ENCODE results near the gene NEMP1. TPM values are rescaled to one million over a fixed set of nuclear protein-coding genes. Genes with fewer than 3 reads are reported as not detected.

NEMP1 gene
- total and polyA plus RNA-seq, 10 of the 15 experiments (the other 5 are each of a cell fraction or from before 2014, with no cell fraction given) = 4.0 to 45.9 (median 19.8) TPM

GRCh38 chr12:57025196-57025595, 53.4 kb downstream of the NEMP1 start:
- in situ Hi-C loops (cut with MboI) = no loop called here
- DNase-seq (ENCODE audit: low read depth, low spot score) (no peak), FAIRE-seq (no peak), ATAC-seq (no peak)
- intact Hi-C loops (cut with micrococcal nuclease; ENCODE audit: unreplicated experiment) = no loop called here
- ChIA-PET RAD21 (ENCODE audit: unreplicated experiment) (interaction anchor here (1.0 kb wide), 1 partner anchor 40 kb away, joined by 3 read pairs; no protein-coding TSS in a partner anchor), SMC1A (ENCODE audit: uncharacterized antibody, unreplicated experiment) (no interaction called here), POLR2A (no interaction called here), CTCF (interaction anchor here (1.3 kb wide), 2 partner anchors 24 to 87 kb away, joined by 3 to 4 read pairs; no protein-coding TSS in a partner anchor)
- no peaks in the 10 kb centered on the region for H3K9me3 ChIP-seq (replicated peaks; ENCODE audit: control insufficient read depth, insufficient read depth, low read length)
- H3K4me3 ChIP-seq = no peak overlapping the region
- no peaks in the 10 kb centered on the region for H3K79me2 ChIP-seq (ENCODE audit: control insufficient read depth, insufficient read depth, low read length)
- TF ChIP-seq FOXM1 (IDR thresholded peaks at IDR 0.05; ENCODE audit: low read depth, low read length) (no peak), BHLHE40 (IDR thresholded peaks at IDR 0.05; ENCODE audit: borderline replicate concordance in 1 of 2, low read depth in 2 of 2, low read length in 1 of 2) (no peak), ELK1 (IDR thresholded peaks at IDR 0.05; ENCODE audit: low read depth, low read length) (no peak), EGR1 (IDR thresholded peaks at IDR 0.05; ENCODE audit: borderline replicate concordance in 1 of 2, low read depth in 2 of 2, low read length in 2 of 2) (no peak), NR2C2 (IDR thresholded peaks at IDR 0.05; ENCODE audit: borderline replicate concordance, control insufficient read depth, insufficient read length, low read depth) (no peak), WRNIP1 (IDR thresholded peaks at IDR 0.05; ENCODE audit: borderline replicate concordance, low read depth, low read length) (no peak), KAT2A (conservative IDR thresholded peaks at IDR 0.05; ENCODE audit: control insufficient read depth, low read depth, low read length) (no peak), IRF4 (IDR thresholded peaks at IDR 0.05; ENCODE audit: low read depth, low read length) (no peak), GABPA (IDR thresholded peaks at IDR 0.05; ENCODE audit: low read depth) (no peak), ZZZ3 (IDR thresholded peaks at IDR 0.05; ENCODE audit: control insufficient read depth, insufficient read length, low read depth) (no peak), NBN (IDR thresholded peaks at IDR 0.05) (no peak), SPI1 (IDR thresholded peaks at IDR 0.05; ENCODE audit: borderline replicate concordance, insufficient read depth, low read depth, low read length) (no peak), HDAC6 (IDR thresholded peaks at IDR 0.05; ENCODE audit: unreplicated experiment) (no peak), SMAD1 (IDR thresholded peaks at IDR 0.05; ENCODE audit: low read depth, partially characterized antibody) (no peak), IKZF1 (conservative IDR thresholded peaks at IDR 0.05) (no peak), USF1 (IDR thresholded peaks at IDR 0.05; ENCODE audit: borderline replicate concordance, extremely low read length, insufficient read depth, low read depth, low read length) (no peak), YBX1 (IDR thresholded peaks at IDR 0.05) (no peak), POLR2A (IDR thresholded peaks at IDR 0.05; ENCODE audit: low read depth, low read length) (no peak), BCL3 (IDR thresholded peaks at IDR 0.05; ENCODE audit: borderline replicate concordance, insufficient read depth, low read depth, low read length, poor library complexity, severe bottlenecking) (no peak)
- no TSS peak for BruUV-seq (replicated peaks)
- H3K4me1 ChIP-seq (ENCODE audit: control insufficient read depth, insufficient read depth, low read length) = no peaks in the 10 kb centered on the region
- H3K9ac ChIP-seq (ENCODE audit: control insufficient read depth, insufficient read depth, low read length) = no peak overlapping the region
- H4K20me1 ChIP-seq (ENCODE audit: control insufficient read depth, insufficient read depth) = no peaks in the 10 kb centered on the region
- H3K27ac ChIP-seq (ENCODE audit: control insufficient read depth, insufficient read depth) = no peak overlapping the region
- H3K27me3 ChIP-seq (replicated peaks in 1 of 2; ENCODE audit: control insufficient read depth in 2 of 2, insufficient read depth in 2 of 2, low read length in 1 of 2) = no peaks in the 10 kb centered on the region; a peak in 1 of 4 replicates
- no peak overlapping the region for H3K4me2 ChIP-seq (ENCODE audit: control insufficient read depth, insufficient read depth)
- H2AFZ ChIP-seq (ENCODE audit: control insufficient read depth, low read depth, low read length) = no peak overlapping the region
- WGBS (ENCODE audit: insufficient coverage, insufficient replicate concordance, low lambda C conversion rate, missing lambda C conversion rate) = 16% methylated on average over 2 of the region's 2 CpGs
- no peaks in the 10 kb centered on the region for H3K36me3 ChIP-seq (ENCODE audit: control insufficient read depth in 2 of 2, insufficient read depth in 2 of 2, low read length in 1 of 2)
